ENCODE results near the gene SRRM1. TPM values are rescaled to one million over a fixed set of nuclear protein-coding genes. Genes with fewer than 3 reads are reported as not detected.

SRRM1 gene
- total RNA-seq, 6 donors from 2014 or later, result 76.0 to 429 (median 100.0) TPM

GRCh38 chr1:24688621-24689195 is 45.6 kb downstream of the SRRM1 start:
- 32 to 39% methylated on average over 9 to 13 of the region's 13 CpGs for WGBS, 2 donors
- Histone ChIP-seq H3K27me3 (no peaks in the 10 kb centered on the region), H3K4me3 (no peak overlapping the region), H3K27ac (peak overlapping the region in 1 of 4 donors; percentile 36), H3K4me1 (peaks cover 11 to 21% (median 15%) of the 10 kb centered on the region in 4 donors), H3K36me3 (no peaks in the 10 kb centered on the region), H3K9me3 (no peaks in the 10 kb centered on the region)
- DNase-seq (peak in 1 of 2 donors; percentile 78), ATAC-seq (ENCODE audit: low FRiP score in 2 of 2) (peak; percentile 76 to 90)
- TF ChIP-seq CTCF (IDR thresholded peaks at IDR 0.05) (peak; percentile 64 to 89 (median 80)), POLR2A (IDR thresholded peaks at IDR 0.05) (no peak), EP300 (IDR thresholded peaks at IDR 0.05) (no peak), POLR2AphosphoS5 (IDR thresholded peaks at IDR 0.05) (no peak)

GRCh38 chr1:24691051-24691450 is 47.9 kb downstream of the SRRM1 start:
- no peak for DNase-seq
- 91 to 100% methylated on average over 2 of the region's 2 CpGs for WGBS, 2 donors

GRCh38 chr1:24692351-24692980 is 49.4 kb downstream of the SRRM1 start:
- Histone ChIP-seq H3K4me1 (peaks cover 34 to 52% (median 44%) of the 10 kb centered on the region in 4 donors), H3K27me3 (no peaks in the 10 kb centered on the region), H3K4me3 (no peak overlapping the region), H3K36me3 (no peaks in the 10 kb centered on the region), H3K9me3 (no peaks in the 10 kb centered on the region), H3K27ac (no peak overlapping the region)
- 72 to 77% methylated on average over 10 of the region's 10 CpGs for WGBS, 2 donors
- DNase-seq (no peak), ATAC-seq (ENCODE audit: low FRiP score in 2 of 2) (no peak)
- TF ChIP-seq POLR2A (IDR thresholded peaks at IDR 0.05) (no peak), CTCF (IDR thresholded peaks at IDR 0.05) (no peak), EP300 (IDR thresholded peaks at IDR 0.05) (no peak), POLR2AphosphoS5 (IDR thresholded peaks at IDR 0.05) (no peak)

More at GRCh38 chr1:24691051-24691450, 47.9 kb downstream of the SRRM1 start:
- peaks cover 32 to 45% (median 37%) of the 10 kb centered on the region in 4 donors for H3K4me1 ChIP-seq
- H3K27ac ChIP-seq, result no peak overlapping the region
- ATAC-seq (ENCODE audit: low FRiP score in 2 of 2), result no peak
- H3K36me3 ChIP-seq, result no peaks in the 10 kb centered on the region
- no peaks in the 10 kb centered on the region for H3K9me3 ChIP-seq
- H3K4me3 ChIP-seq, result no peak overlapping the region
- no peaks in the 10 kb centered on the region for H3K27me3 ChIP-seq
- TF ChIP-seq POLR2AphosphoS5 (IDR thresholded peaks at IDR 0.05) (no peak), EP300 (IDR thresholded peaks at IDR 0.05) (no peak), POLR2A (IDR thresholded peaks at IDR 0.05) (no peak), CTCF (IDR thresholded peaks at IDR 0.05) (no peak)

GRCh38 chr1:24693827-24694379 is 50.8 kb downstream of the SRRM1 start:
- H3K27me3 ChIP-seq, result no peaks in the 10 kb centered on the region
- peaks cover 31 to 45% (median 39%) of the 10 kb centered on the region in 4 donors for H3K4me1 ChIP-seq
- peak in 1 of 2 donors; percentile 10 for ATAC-seq (ENCODE audit: low FRiP score in 2 of 2)
- H3K4me3 ChIP-seq, result no peak overlapping the region
- peak overlapping the region in 3 of 4 donors; percentile 76 to 90 (median 79) for H3K27ac ChIP-seq
- TF ChIP-seq POLR2AphosphoS5 (IDR thresholded peaks at IDR 0.05) (no peak), POLR2A (IDR thresholded peaks at IDR 0.05) (no peak), EP300 (IDR thresholded peaks at IDR 0.05) (no peak), CTCF (IDR thresholded peaks at IDR 0.05) (no peak)
- DNase-seq, result no peak
- no peaks in the 10 kb centered on the region for H3K36me3 ChIP-seq
- 57 to 65% methylated on average over 5 of the region's 5 CpGs for WGBS, 2 donors
- no peaks in the 10 kb centered on the region for H3K9me3 ChIP-seq

Measured in upper lobe of left lung (tissue), 6 donors.